ENCODE data around the gene TARP.
A peak's percentile ranks its signal among the peaks of the same experiment; 100 is the strongest.
"Not testable (repeated sequence)": the region's sequence is repeated elsewhere in the genome, so short reads cannot be mapped to it uniquely, and the experiment has no call there.

Gene TARP

DNA sequence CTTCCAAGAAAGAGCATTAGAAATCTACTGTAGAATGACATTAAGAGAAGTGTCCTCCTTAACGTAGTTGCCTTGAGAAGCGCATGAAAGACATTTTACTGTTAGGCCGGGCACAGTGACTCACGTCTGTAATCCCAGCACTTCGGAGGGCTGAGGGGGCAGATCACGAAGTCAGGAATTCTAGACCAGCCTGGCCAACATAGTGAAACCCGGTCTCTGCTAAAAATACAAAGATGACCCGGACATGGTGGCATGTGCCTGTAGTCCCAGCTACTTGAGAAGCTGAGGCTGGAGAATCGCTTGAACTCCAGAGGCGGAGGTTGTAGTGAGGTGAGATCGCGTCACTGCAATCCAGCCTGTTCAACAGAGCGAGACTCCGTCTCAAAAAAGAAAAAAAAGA is 28.9 kb downstream of the TARP start:
- no peak overlapping the region for H3K4me3 ChIP-seq (ENCODE audit: low read depth, low read length)
- FAIRE-seq (no peak), DNase-seq (ENCODE audit: low read depth) (no peak)
- H3K36me3 ChIP-seq (ENCODE audit: control insufficient read depth, insufficient read depth, low read length) = no peaks in the 10 kb centered on the region
- no peaks in the 10 kb centered on the region for H3K27me3 ChIP-seq (ENCODE audit: control insufficient read depth, insufficient read depth, low read length)
- TF ChIP-seq, protein P1, sequence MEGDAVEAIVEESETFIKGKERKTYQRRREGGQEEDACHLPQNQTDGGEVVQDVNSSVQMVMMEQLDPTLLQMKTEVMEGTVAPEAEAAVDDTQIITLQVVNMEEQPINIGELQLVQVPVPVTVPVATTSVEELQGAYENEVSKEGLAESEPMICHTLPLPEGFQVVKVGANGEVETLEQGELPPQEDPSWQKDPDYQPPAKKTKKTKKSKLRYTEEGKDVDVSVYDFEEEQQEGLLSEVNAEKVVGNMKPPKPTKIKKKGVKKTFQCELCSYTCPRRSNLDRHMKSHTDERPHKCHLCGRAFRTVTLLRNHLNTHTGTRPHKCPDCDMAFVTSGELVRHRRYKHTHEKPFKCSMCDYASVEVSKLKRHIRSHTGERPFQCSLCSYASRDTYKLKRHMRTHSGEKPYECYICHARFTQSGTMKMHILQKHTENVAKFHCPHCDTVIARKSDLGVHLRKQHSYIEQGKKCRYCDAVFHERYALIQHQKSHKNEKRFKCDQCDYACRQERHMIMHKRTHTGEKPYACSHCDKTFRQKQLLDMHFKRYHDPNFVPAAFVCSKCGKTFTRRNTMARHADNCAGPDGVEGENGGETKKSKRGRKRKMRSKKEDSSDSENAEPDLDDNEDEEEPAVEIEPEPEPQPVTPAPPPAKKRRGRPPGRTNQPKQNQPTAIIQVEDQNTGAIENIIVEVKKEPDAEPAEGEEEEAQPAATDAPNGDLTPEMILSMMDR (IDR thresholded peaks at IDR 0.05; ENCODE audit: insufficient read depth, low read length, severe bottlenecking) = no peak

DNA sequence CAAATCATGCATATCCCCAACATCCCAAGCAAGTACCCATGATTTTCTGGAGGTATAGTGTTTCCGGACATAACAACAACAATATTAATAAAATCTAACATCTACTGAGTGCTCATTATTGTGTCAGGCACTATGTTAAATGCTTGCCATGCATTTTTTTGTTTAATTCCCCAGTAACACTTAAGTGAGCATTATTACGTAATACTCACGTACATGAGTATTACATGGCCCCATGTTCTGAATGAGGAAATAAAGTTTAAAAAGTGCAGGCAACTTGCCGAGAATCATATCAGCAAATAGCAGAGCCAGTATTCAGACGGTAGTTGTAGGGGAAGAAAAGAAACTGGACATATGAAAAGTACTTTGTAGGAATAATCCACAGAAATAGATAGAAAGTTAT is 30.1 kb downstream of the TARP start:
- H3K4me3 ChIP-seq (ENCODE audit: low read depth, low read length); FAIRE-seq; H3K36me3 ChIP-seq (ENCODE audit: control insufficient read depth, insufficient read depth, low read length); H3K27me3 ChIP-seq (ENCODE audit: control insufficient read depth, insufficient read depth, low read length): not testable (repeated sequence)
- peak; percentile 23 for DNase-seq (ENCODE audit: low read depth)

DNA sequence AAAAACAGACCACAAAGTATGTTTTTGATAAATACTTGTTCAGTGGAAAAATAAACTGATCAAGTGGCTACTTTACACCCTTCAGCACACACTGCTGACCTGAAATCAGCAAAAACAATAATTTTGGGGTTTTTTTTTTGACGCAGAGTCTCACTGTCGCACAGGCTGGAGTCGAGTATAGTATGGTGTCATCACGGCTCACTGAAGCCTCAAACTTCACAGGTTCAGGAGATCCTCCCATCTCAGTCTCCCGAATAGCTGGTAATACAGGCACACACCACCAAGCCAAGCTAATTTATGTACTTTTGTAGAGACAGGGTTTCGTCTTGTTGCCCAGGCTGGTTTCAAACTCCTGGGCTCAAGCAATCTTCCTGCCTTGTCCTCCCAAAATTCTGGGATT is 30.6 kb downstream of the TARP start:
- DNase-seq (ENCODE audit: low read depth) (no peak), FAIRE-seq (no peak)
- TF ChIP-seq, protein P1 (IDR thresholded peaks at IDR 0.05; ENCODE audit: insufficient read depth, low read length, severe bottlenecking) = no peak
- Histone ChIP-seq H3K4me3 (ENCODE audit: low read depth, low read length) (no peak overlapping the region), H3K36me3 (ENCODE audit: control insufficient read depth, insufficient read depth, low read length) (no peaks in the 10 kb centered on the region), H3K27me3 (ENCODE audit: control insufficient read depth, insufficient read depth, low read length) (no peaks in the 10 kb centered on the region)

DNA sequence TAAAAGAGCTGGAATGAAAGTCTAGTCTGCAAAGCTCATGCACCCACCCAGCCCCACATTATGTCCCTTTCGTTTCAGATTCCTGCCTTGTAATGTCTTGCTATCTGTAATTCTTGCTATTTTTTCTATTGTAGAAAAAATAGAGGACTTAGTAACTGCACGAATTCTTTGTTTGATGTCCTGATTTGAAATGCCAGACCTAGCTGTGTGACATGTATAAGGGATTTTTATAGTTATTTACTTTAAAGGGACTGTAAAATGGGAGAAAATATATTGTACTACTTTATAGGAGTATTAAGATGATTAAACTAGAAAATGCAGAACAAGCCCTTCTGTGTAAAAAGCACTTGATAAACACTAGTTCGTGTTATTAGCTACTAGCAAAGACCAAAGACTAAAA is 32.4 kb downstream of the TARP start:
- TF ChIP-seq, protein P1 (IDR thresholded peaks at IDR 0.05; ENCODE audit: insufficient read depth, low read length, severe bottlenecking) = no peak
- H3K27me3 ChIP-seq (ENCODE audit: control insufficient read depth, insufficient read depth, low read length) = no peaks in the 10 kb centered on the region
- DNase-seq (ENCODE audit: low read depth) = no peak
- H3K4me3 ChIP-seq (ENCODE audit: low read depth, low read length) = no peak overlapping the region
- no peaks in the 10 kb centered on the region for H3K36me3 ChIP-seq (ENCODE audit: control insufficient read depth, insufficient read depth, low read length)
- no peak for FAIRE-seq

DNA sequence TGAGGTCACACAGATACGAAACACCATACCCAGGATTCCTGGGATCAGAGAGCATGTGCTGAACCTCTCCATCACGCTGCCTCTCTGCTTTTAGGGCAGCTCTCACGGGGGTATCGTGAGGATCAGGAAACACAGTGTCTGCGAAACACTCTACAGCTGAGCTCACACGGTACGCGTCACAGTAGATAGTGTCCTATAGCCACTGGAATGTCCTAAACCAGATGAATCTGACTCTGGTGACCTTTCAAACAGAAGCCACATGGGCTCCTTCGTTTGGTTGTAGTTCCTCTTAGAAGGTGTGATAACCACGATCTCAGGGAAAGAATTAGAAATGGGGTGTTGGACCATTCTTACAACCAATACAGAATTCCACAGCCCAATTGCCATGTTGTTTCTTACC is 34.3 kb downstream of the TARP start:
- not testable (repeated sequence) for H3K4me3 ChIP-seq (ENCODE audit: low read depth, low read length); H3K36me3 ChIP-seq (ENCODE audit: control insufficient read depth, insufficient read depth, low read length); DNase-seq (ENCODE audit: low read depth); H3K27me3 ChIP-seq (ENCODE audit: control insufficient read depth, insufficient read depth, low read length); FAIRE-seq

DNA sequence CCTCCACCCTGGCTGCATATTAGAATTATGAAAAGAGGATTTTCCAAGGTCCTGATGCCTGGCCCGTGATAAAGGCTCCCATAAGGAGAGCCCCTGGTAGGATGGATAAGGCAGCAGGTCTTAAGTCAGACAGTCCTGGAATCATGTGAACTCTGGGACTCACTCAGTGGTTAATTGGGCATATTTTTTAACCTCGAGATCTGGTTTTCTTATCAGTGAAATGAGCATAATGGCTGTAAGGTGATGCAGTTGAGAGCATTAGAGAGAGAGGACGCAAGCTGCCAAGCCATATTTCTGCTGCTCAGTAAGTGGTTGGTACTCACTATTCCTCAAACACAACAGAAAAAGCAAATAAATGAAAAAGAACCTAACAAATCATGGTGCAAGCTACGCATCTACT is 37.8 kb downstream of the TARP start:
- TF ChIP-seq, protein P1 (IDR thresholded peaks at IDR 0.05; ENCODE audit: insufficient read depth, low read length, severe bottlenecking) = no peak
- no peaks in the 10 kb centered on the region for H3K27me3 ChIP-seq (ENCODE audit: control insufficient read depth, insufficient read depth, low read length)
- H3K4me3 ChIP-seq (ENCODE audit: low read depth, low read length) = no peak overlapping the region
- FAIRE-seq (no peak), DNase-seq (ENCODE audit: low read depth) (no peak)
- H3K36me3 ChIP-seq (ENCODE audit: control insufficient read depth, insufficient read depth, low read length) = no peaks in the 10 kb centered on the region

DNA sequence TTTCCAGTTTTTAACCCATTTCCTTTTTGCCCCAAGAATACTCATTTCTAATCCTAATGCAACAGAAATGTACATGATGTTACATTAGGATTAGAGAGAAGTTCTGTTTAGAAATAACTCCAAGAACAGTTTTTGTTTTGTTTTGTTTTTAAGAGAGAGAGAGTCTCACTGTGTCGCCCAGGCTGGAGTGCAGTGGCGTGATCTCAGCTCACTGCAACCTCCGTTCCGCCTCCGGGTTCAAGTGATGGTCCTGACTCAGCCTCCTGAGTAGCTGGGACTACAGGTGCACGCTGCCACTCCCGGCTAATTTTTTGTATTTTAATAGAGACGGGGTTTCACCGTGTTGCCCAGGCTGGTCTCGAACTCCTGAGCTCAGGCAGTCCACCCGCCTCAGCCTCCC is 38.7 kb downstream of the TARP start:
- H3K36me3 ChIP-seq (ENCODE audit: control insufficient read depth, insufficient read depth, low read length); DNase-seq (ENCODE audit: low read depth); H3K4me3 ChIP-seq (ENCODE audit: low read depth, low read length); FAIRE-seq; H3K27me3 ChIP-seq (ENCODE audit: control insufficient read depth, insufficient read depth, low read length): not testable (repeated sequence)
